ENCODE data around the gene KAT2B. TPM values are rescaled to one million over a fixed set of nuclear protein-coding genes. Genes with fewer than 3 reads are reported as not detected.

The KAT2B gene
- total and polyA plus RNA-seq, 8 donors: 8.2 to 21.6 (median 14.9) TPM

DNA sequence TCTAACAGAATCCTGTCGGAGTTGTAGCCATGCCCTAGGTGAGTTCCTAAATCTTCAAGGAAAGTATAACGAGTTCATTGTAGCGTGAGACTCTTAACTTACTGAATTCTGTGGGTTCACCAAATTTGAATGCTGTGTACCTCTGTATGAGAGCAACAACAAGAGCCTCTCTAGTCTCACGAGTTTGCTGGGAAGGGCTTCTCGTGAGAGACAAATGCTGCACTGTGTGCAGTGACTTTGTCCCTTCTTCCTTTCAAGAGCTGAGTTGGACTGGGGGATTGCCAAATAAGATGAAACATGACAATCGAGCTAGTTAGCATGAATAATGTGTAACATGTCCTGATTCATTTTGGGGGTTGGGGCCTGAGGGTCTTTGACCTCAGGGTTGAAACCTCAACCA is 32.2 kb downstream of the KAT2B start:
- DNase-seq (no peak), FAIRE-seq (no peak), ATAC-seq (no peak)
- TF ChIP-seq, protein P1, sequence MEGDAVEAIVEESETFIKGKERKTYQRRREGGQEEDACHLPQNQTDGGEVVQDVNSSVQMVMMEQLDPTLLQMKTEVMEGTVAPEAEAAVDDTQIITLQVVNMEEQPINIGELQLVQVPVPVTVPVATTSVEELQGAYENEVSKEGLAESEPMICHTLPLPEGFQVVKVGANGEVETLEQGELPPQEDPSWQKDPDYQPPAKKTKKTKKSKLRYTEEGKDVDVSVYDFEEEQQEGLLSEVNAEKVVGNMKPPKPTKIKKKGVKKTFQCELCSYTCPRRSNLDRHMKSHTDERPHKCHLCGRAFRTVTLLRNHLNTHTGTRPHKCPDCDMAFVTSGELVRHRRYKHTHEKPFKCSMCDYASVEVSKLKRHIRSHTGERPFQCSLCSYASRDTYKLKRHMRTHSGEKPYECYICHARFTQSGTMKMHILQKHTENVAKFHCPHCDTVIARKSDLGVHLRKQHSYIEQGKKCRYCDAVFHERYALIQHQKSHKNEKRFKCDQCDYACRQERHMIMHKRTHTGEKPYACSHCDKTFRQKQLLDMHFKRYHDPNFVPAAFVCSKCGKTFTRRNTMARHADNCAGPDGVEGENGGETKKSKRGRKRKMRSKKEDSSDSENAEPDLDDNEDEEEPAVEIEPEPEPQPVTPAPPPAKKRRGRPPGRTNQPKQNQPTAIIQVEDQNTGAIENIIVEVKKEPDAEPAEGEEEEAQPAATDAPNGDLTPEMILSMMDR (IDR thresholded peaks at IDR 0.05): no peak
- Histone ChIP-seq H3K36me3 (no peaks in the 10 kb centered on the region), H3K27ac (no peak overlapping the region), H3K4me1 (no peaks in the 10 kb centered on the region), H3K27me3 (no peaks in the 10 kb centered on the region), H3K4me3 (no peak overlapping the region), H3K9me3 (no peaks in the 10 kb centered on the region)
- intact Hi-C loops (cut with DNase I): no loop called here
- WGBS, 2 donors: 77 to 78% methylated on average over 6 of the region's 6 CpGs

DNA sequence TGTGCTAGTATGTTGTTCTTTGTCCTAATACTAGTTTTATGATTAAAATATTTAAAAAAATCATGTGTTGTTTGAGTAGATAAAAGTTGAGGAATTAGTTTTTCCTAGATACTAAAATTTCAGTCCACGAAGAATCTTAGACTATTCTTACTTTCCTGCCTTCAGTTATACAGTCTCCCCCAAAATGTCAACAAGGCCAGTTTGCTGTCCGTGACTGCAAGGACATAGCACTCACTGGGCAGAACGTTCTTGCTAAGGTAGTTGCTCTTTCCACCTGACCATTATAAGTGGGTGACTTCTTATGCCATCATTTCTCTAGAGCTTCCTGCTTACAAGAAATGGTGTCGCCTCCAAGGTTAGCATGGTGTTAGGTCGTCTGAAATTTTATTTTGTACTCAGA is 32.8 kb downstream of the KAT2B start:
- intact Hi-C loops (cut with DNase I): no loop called here
- no peak for FAIRE-seq
- H3K4me3 ChIP-seq: no peak overlapping the region
- no peak for DNase-seq
- 58 to 64% methylated on average over 5 of the region's 5 CpGs for WGBS, 2 donors
- no peak for ATAC-seq
- H3K27me3 ChIP-seq: no peaks in the 10 kb centered on the region
- H3K27ac ChIP-seq: no peak overlapping the region
- no peaks in the 10 kb centered on the region for H3K4me1 ChIP-seq
- H3K9me3 ChIP-seq: no peaks in the 10 kb centered on the region
- TF ChIP-seq, protein P1 (IDR thresholded peaks at IDR 0.05): no peak
- H3K36me3 ChIP-seq: no peaks in the 10 kb centered on the region

DNA sequence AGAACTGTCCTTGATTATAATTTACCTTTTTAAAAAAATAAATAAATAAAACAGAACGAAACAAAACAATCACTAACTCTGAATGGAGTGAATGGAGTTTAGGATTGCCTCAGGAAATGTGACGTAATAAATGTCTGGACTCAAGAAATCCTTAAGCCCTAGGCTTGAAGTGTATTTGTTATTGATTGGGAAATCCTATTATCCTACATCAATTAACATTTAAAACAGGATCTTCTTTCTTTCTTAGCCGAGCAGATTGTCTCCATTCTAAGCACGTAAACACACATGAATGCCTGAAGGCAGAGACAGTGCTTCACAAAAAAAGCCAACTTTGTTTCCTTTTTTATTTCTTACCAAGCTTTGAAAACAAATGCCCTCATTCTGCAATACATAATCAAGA is 33.4 kb downstream of the KAT2B start:
- H3K4me3 ChIP-seq: no peak overlapping the region
- WGBS, 2 donors: 92 to 94% methylated on average over 4 of the region's 4 CpGs
- TF ChIP-seq, protein P1 (IDR thresholded peaks at IDR 0.05): no peak
- H3K27me3 ChIP-seq: no peaks in the 10 kb centered on the region
- intact Hi-C loops (cut with DNase I): no loop called here
- FAIRE-seq (no peak), ATAC-seq (no peak), DNase-seq (no peak)
- H3K9me3 ChIP-seq: no peaks in the 10 kb centered on the region
- H3K4me1 ChIP-seq: no peaks in the 10 kb centered on the region
- no peak overlapping the region for H3K27ac ChIP-seq
- no peaks in the 10 kb centered on the region for H3K36me3 ChIP-seq

DNA sequence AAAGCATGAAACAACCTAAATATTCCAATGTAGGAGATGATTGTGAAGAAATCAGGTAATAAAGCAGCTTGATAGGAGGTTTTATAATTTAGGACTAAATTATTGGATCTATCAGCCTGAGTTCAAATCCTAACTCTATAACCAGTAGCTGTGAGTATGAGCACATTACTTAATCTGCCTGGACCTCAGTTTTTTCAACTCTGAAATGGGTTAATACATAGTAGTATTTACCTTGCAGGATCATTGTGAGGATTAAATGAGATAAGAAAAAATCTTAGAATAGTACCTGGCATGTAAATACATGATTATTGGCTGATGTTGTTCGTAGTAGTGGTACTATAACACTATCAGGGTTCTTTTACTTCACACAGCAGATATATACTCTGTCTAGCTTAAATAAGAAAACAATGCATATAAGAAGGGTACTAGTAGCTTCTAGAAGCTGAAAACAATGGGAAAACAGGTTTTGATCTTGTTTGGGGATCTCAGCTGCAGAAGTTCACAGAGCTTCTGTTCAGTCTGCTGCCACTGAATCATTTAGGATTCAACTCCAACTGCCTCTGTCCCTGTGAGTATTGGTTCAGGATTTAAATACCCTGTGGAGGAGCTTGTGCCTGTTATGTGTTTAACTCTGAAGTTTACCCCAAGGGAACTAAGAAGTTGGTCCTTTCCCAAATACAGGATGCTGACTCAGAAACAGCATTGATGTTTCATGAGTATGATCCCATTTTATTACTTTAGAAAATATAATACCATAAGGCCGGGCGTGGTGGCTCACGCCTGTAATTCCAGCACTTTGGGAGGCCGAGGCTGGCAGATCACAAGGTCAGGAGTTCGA is 34.2 kb downstream of the KAT2B start:
- Histone ChIP-seq H3K9me3 (no peaks in the 10 kb centered on the region), H3K4me1 (no peaks in the 10 kb centered on the region), H3K4me3 (no peak overlapping the region), H3K27ac (no peak overlapping the region), H3K36me3 (no peaks in the 10 kb centered on the region), H3K27me3 (no peaks in the 10 kb centered on the region)
- ATAC-seq (no peak), FAIRE-seq (no peak), DNase-seq (no peak)
- TF ChIP-seq, protein P1 (IDR thresholded peaks at IDR 0.05): no peak
- intact Hi-C loops (cut with DNase I): no loop called here
- 88 to 94% methylated on average over 6 of the region's 6 CpGs for WGBS, 2 donors

DNA sequence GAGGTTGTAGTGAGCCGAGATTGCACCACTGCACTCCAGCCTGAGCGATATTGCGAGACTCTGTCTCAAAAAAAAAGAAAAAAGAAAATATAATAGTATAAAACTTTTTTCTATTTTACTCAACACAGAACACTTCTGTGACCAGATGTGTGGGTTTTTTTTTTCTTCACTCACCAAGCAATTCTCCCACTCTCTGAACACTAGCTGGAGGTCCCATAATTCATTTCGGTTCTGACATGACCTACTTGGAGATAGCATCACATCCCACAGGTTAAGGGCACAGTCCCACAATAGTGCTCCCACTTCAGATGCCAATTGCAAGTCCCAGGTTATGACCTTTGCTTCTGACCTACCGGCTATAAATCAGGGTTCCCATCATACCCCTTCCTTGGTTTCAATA is 35.0 kb downstream of the KAT2B start:
- intact Hi-C loops (cut with DNase I): no loop called here
- peaks cover 0 to 1% (median under 1%) of the 10 kb centered on the region in 3 donors for H3K4me1 ChIP-seq
- ATAC-seq (no peak), FAIRE-seq (no peak), DNase-seq (no peak)
- TF ChIP-seq, protein P1 (IDR thresholded peaks at IDR 0.05): no peak
- no peaks in the 10 kb centered on the region for H3K27me3 ChIP-seq
- H3K27ac ChIP-seq: no peak overlapping the region
- 95 to 98% methylated on average over 5 of the region's 5 CpGs for WGBS, 2 donors
- no peaks in the 10 kb centered on the region for H3K9me3 ChIP-seq
- H3K4me3 ChIP-seq: no peak overlapping the region
- H3K36me3 ChIP-seq: no peaks in the 10 kb centered on the region
